ENCODE data around the gene CXCL12.

GRCh38 chr10:44391981-44392380 is 7.1 kb upstream of the CXCL12 start:
- TF ChIP-seq, protein P1, sequence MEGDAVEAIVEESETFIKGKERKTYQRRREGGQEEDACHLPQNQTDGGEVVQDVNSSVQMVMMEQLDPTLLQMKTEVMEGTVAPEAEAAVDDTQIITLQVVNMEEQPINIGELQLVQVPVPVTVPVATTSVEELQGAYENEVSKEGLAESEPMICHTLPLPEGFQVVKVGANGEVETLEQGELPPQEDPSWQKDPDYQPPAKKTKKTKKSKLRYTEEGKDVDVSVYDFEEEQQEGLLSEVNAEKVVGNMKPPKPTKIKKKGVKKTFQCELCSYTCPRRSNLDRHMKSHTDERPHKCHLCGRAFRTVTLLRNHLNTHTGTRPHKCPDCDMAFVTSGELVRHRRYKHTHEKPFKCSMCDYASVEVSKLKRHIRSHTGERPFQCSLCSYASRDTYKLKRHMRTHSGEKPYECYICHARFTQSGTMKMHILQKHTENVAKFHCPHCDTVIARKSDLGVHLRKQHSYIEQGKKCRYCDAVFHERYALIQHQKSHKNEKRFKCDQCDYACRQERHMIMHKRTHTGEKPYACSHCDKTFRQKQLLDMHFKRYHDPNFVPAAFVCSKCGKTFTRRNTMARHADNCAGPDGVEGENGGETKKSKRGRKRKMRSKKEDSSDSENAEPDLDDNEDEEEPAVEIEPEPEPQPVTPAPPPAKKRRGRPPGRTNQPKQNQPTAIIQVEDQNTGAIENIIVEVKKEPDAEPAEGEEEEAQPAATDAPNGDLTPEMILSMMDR (conservative IDR thresholded peaks at IDR 0.05), result no peak
- no peak for TF ChIP-seq ZFX (IDR thresholded peaks at IDR 0.05)
